Fibroblast of skin of back (primary cell): ENCODE results near the gene TTLL11.
"Not testable (repeated sequence)": the region's sequence is repeated elsewhere in the genome, so short reads cannot be mapped to it uniquely, and the experiment has no call there.

Experiments used
- DNase-seq: peaks from one replicate; pipeline ENCODE4 v3.0.0-alpha.2; 2013

Gene TTLL11

GRCh38 chr9:122040561-122041242 is 52.4 kb downstream of the TTLL11 start:
- no peak for DNase-seq

- DNase-seq = no peak
These were observed 53.9 kb downstream of the TTLL11 start for GRCh38 chr9:122039234-122039633.

GRCh38 chr9:122036988-122037387 is 56.1 kb downstream of the TTLL11 start:
- peak; percentile 78 for DNase-seq

GRCh38 chr9:122036408-122036807 is 56.7 kb downstream of the TTLL11 start:
- DNase-seq = no peak

GRCh38 chr9:122033775-122034373 is 59.2 kb downstream of the TTLL11 start:
- DNase-seq = no peak

- no peak for DNase-seq
These were observed 60.8 kb downstream of the TTLL11 start for GRCh38 chr9:122032346-122032745.

- DNase-seq = no peak
These were observed 61.3 kb downstream of the TTLL11 start for GRCh38 chr9:122031776-122032175.

- no peak for DNase-seq
These were observed 62.0 kb downstream of the TTLL11 start for GRCh38 chr9:122031157-122031556.

GRCh38 chr9:122030357-122030756 is 62.8 kb downstream of the TTLL11 start:
- DNase-seq = no peak

GRCh38 chr9:122029898-122030297 is 63.2 kb downstream of the TTLL11 start:
- DNase-seq = no peak

GRCh38 chr9:122028089-122028488 is 65.0 kb downstream of the TTLL11 start:
- DNase-seq = no peak

- no peak for DNase-seq
These were observed 72.7 kb downstream of the TTLL11 start for GRCh38 chr9:122020398-122020797.

GRCh38 chr9:122016744-122017143 is 76.4 kb downstream of the TTLL11 start:
- DNase-seq = no peak

GRCh38 chr9:122016309-122016708 is 76.8 kb downstream of the TTLL11 start:
- DNase-seq = no peak

- no peak for DNase-seq
These were observed 77.8 kb downstream of the TTLL11 start for GRCh38 chr9:122015170-122015821.

- DNase-seq = no peak
These were observed 81.2 kb downstream of the TTLL11 start for GRCh38 chr9:122011818-122012498.

GRCh38 chr9:122008559-122008958 is 84.5 kb downstream of the TTLL11 start:
- no peak for DNase-seq

- no peak for DNase-seq
These were observed 85.3 kb downstream of the TTLL11 start for GRCh38 chr9:122007837-122008236.

- DNase-seq = peak; percentile 57
These were observed 87.5 kb downstream of the TTLL11 start for GRCh38 chr9:122005597-122005996.

GRCh38 chr9:122004589-122004988 is 88.5 kb downstream of the TTLL11 start:
- DNase-seq = no peak

GRCh38 chr9:122001491-122002201 is 91.5 kb downstream of the TTLL11 start:
- DNase-seq = peak; percentile 45

- DNase-seq = not testable (repeated sequence)
These were observed 92.6 kb downstream of the TTLL11 start for GRCh38 chr9:122000526-122000925.

- DNase-seq = no peak
These were observed 93.6 kb downstream of the TTLL11 start for GRCh38 chr9:121999556-121999955.
